Measurements from ENCODE around the gene FOXL1.
"Not testable (repeated sequence)": the region's sequence is repeated elsewhere in the genome, so short reads cannot be mapped to it uniquely, and the experiment has no call there.

FOXL1 gene

GRCh38 chr16:86581458-86581857 lies 3.1 kb downstream of the FOXL1 start:
- no peak for DNase-seq

- no peak for DNase-seq
These were observed 5.8 kb downstream of the FOXL1 start for GRCh38 chr16:86584071-86584685.

- no peak for DNase-seq
These were observed 6.7 kb downstream of the FOXL1 start for GRCh38 chr16:86584726-86585721.

GRCh38 chr16:86585821-86586611 lies 7.7 kb downstream of the FOXL1 start:
- DNase-seq: no peak

GRCh38 chr16:86587487-86587886 lies 9.1 kb downstream of the FOXL1 start:
- DNase-seq: no peak

GRCh38 chr16:86587955-86588354 lies 9.6 kb downstream of the FOXL1 start:
- not testable (repeated sequence) for DNase-seq

GRCh38 chr16:86590501-86591144 lies 12.3 kb downstream of the FOXL1 start:
- DNase-seq: no peak

GRCh38 chr16:86591270-86591669 lies 12.9 kb downstream of the FOXL1 start:
- no peak for DNase-seq

GRCh38 chr16:86593913-86594620 lies 15.7 kb downstream of the FOXL1 start:
- DNase-seq: no peak

GRCh38 chr16:86594721-86595120 lies 16.4 kb downstream of the FOXL1 start:
- no peak for DNase-seq

GRCh38 chr16:86595983-86596605 lies 17.7 kb downstream of the FOXL1 start:
- DNase-seq: no peak

- DNase-seq: no peak
These were observed 19.0 kb downstream of the FOXL1 start for GRCh38 chr16:86597126-86597879.

- DNase-seq: no peak
These were observed 19.7 kb downstream of the FOXL1 start for GRCh38 chr16:86597880-86598606.

- no peak for DNase-seq
These were observed 20.5 kb downstream of the FOXL1 start for GRCh38 chr16:86598607-86599565.

- DNase-seq: no peak
These were observed 23.0 kb downstream of the FOXL1 start for GRCh38 chr16:86601356-86601755.

- no peak for DNase-seq
These were observed 24.2 kb downstream of the FOXL1 start for GRCh38 chr16:86602521-86602920.

GRCh38 chr16:86604436-86605193 lies 26.3 kb downstream of the FOXL1 start:
- DNase-seq: peak; percentile 21

GRCh38 chr16:86605950-86606349 lies 27.6 kb downstream of the FOXL1 start:
- DNase-seq: no peak

All from stimulated activated naive CD4-positive, alpha-beta T cell treated with Interleukin-2 at 50 U/mL for 16 hours (primary cell).